CD4-positive, alpha-beta T cell treated with Interleukin-15 for 1 hour (primary cell): Measurements from ENCODE around the gene KRAS.

Source experiments
- DNase-seq: peaks from one replicate; pipeline ENCODE4 v3.0.0-alpha.2; 2020

Gene KRAS

DNA sequence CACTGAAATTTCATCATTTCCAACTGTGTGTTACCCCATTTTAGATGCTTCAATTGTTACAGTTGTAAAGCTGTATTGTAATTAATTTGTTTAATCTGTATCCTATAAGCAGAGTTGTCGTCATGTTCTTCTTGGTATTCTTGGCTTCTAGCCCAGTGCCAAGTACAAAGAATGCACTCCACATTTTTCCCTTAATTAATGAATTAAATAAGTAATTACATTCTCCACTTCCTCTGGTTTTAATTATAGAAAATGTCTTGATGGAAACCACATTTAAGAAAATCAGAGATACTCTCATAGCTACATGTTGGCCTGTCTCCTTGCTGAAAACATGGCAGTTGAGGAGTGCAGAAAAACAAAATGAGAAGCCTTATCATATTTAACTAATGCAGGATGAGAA lies 56.5 kb downstream of the KRAS start:
- DNase-seq = no peak

DNA sequence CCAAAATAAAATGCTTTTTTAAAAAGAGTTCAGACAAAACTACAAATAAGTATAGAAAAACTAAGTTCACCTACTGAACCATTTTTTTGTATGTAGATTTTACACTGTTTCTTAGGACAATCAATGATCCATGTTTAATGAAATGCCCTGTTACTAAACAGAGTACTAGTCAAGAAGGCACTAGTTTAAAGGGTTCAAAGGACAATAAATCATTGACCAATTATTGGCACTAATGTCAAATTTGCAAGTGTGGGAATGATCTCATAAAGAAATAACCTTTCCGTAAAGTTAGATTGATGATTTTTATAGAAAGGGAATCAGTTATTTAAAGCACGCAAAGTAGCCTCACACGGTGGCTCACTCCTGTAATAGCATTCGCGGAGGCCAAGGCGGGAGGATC lies 59.9 kb downstream of the KRAS start:
- DNase-seq = no peak

DNA sequence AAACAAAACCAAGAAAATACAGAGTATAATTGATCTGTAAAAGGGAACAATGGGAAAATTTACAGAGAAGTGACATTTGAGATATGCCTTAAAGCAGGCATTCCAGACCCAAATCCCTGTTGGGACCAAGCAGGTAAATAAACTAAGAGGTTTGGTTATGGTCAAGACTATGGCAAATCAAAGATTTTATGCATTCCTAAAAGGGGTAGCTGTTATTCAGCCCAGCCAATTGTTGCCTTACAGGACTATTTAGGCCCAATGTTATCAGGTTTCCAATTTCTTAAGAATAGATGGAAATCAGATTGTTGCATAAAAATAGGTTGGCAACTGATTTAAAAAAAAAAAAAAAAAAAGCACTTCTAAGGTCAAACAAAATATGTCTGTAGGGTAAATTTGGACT lies 61.1 kb downstream of the KRAS start:
- DNase-seq = no peak

DNA sequence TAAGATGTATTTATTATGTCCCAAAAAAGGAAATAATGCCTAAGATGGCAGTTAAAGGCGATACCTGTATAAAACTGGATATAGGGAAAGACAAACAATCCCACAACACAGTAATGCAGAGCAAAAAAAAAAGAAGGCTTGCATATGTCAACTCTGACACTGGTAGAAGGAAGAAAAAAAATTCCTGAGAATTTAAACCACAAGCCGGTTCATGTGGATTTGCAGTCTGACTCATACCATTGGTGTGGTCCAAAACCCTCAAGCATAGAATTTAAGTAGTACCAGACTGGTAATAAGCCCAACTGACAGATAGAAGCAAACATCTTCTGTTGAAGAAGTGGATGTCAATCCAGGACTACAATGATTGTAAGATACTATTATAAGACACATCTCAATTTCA lies 62.9 kb downstream of the KRAS start:
- no peak for DNase-seq

DNA sequence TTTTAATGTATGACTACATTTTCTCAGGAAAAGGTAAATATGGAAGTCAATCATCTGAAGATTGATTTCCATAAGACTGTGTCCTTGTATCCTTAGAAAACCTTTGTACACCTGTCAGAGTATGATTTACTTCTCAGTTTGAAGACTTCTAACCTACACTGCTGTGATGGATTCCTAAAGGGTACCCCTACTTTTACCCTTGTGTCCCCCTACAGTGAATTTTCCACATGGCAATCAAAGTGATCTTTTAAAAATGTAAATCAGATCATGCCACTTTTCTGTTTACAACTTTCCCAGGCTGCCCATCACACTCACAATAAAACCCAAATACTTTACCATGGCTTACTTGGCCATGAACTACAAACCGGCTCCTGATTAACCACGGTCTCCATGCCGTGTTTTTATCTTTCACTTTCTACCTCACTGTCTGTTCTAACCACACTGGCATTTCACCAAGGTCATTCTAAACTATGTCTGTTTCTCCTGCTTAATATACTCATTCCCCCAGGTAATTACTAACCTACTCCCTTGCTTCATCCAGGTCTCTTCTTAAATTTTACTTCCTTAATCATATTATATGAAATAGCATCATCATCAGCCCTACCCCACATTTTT lies 63.8 kb downstream of the KRAS start:
- DNase-seq = no peak

DNA sequence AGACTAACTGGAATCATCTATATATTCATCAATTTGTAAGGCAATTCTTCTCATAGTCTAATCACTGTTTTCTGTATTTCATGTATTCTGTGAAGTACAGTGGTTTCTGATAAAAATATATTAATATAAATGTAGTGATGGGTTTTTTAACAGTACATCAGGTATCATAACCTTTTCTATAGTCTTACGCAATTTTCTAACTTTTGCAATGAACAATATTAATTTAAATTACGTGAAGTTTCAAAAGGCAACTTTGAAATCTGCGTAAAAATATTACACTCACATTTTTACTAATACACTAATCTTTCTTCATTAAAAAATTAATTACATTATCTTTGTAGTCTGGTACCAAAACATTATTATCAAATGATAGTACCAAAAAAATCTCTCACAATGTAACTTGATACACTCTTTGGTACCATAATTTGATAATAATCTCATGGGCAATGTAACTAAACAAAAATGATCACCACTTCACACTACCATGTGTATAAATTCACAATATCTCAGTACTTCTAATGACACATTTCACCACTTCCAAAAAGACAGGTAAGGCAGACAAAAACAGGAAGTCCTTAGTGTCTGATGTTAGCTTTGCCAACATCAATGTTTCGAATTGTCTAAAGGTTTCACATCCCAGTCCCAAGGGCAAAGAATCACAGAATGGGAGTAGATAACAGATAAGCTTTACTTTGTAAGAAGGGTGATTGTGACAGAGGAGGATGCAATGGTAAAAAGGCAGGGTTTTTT lies 64.5 kb downstream of the KRAS start:
- no peak for DNase-seq

DNA sequence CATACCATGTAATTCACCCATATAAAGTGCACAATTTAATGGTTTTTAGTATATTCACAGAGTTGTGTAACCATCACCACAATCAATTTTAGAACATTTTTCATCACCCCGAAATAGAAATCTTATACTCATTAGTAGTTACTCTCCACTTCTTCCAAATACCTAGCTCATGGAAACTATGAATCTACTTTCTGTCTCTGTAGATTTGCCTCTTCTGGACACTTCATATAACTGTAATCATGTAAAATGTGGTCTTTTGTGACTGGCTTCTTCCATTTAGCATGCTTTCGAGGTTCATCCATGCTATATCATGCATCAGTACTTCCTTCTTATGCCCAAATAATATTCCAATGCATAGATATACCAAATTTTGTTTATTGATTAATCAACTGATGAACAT lies 66.6 kb downstream of the KRAS start:
- DNase-seq = no peak

DNA sequence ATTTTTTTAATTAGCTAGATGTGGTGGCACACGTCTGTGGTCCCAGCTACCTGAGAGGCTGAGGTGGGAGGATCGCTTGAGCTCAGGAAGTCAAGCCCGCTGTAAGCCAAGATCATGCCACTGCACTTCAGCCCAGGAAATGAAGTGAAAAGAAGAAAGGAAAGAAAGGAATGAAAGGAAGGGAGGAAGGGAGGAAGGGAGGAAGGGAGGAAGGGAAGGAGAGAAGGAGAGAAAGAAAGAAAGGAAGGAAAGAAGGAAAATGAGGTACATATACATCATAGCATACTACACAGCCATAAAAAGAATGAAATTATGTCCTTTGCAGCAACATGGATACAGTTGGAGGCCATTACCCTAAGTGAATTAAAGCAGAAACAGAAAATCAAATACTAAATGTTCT lies 68.0 kb downstream of the KRAS start:
- no peak for DNase-seq

DNA sequence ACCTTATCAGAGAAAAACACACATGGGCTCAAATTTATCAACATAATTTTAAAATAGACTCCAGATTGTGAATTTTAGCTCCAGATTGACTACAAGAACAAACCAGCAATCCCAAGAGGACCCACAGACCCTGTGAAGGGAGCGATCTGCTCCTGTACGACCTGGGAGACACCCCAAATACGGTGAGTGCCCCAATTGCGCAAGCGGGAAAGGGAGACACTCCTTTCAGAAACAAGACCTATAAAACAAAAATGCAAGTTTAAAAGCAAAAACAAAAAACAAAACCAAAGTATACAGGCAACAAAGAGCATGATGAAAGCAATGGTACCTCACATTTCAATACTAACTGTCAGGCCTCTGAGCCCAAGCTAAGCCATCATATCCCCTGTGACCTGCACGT lies 87.9 kb downstream of the KRAS start:
- DNase-seq = no peak

DNA sequence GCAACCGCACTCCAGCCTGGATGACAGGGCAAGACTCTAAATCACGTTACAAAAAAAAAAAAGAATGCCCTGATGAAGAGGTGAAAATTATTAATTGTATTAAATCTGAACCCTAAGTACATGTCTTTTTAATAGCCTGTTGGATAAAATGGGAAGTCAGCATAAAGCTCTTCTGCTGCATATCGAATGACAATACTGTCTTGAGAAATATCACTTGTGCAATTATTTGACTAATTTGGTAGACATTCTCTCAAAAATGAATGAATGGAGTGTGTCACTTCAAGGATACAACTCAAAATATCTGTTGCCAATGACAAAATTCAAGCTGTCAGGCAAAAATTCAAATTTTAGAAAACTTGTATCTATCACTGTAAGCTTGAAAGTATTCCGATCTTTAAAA lies 94.7 kb downstream of the KRAS start:
- DNase-seq = no peak

DNA sequence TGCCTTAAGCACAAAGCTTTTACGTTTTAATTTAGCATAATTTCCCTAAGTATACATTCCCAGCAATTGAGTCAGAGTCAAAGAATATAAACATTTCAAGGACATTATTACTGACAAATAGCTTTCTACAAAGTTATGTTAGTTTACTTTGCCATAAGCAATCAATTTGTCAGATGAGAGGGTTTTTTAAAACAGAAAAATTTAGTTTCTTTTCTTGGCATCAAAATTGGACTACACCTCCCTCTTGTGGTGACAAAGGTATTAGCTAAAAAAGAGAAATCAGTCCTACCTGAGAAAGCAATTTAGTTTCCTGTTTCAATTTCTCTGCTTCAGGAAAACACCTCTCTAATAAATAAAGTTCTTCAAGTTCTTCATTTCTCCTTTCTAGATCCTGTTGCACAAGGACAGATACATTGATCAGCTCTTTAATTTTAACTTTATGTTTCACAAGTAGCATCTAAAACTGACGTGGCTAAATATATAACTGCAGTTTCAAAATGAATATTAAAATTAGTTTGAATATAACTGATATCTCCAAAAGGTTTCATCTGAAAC lies 95.6 kb downstream of the KRAS start:
- DNase-seq = no peak
